HG02798 (cell line): ENCODE measurements around the gene METTL22.

ENCODE experiments used
- ATAC-seq: cut with Tn5 transposase; IDR thresholded peaks from one replicate; pipeline ENCODE4 v1.9.1; 2021; ENCODE audit warnings: mild to moderate bottlenecking; ENCODE audit not compliant: unreplicated experiment, poor library complexity

The METTL22 gene

GRCh38 chr16:8591451-8591850 lies 30.0 kb upstream of the METTL22 start:
- ATAC-seq: no peak

- ATAC-seq: no peak
Measured at GRCh38 chr16:8594149-8594666, 27.3 kb upstream of the METTL22 start.

DNA sequence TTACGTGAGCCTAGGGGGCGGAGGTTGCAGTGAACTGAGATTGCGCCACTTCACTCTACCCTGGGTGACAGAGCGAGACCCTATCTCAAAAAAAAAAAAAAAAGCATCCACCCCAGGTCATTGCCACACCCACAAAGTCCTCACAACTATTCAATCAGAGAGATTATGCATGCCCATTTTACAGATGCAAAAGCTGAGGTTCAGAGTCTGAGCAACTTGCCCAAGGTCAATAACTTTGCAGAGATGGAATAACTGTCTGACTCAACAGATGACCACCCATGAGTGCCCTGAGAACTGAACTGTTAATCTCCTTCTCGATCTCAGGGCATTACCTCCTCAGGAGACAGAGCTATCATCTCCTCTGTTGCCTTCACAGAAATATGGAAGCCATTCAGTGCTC lies 25.7 kb upstream of the METTL22 start:
- ATAC-seq: no peak

GRCh38 chr16:8596581-8596980 lies 24.9 kb upstream of the METTL22 start:
- ATAC-seq: no peak

GRCh38 chr16:8600144-8600775 lies 21.2 kb upstream of the METTL22 start:
- ATAC-seq: no peak

DNA sequence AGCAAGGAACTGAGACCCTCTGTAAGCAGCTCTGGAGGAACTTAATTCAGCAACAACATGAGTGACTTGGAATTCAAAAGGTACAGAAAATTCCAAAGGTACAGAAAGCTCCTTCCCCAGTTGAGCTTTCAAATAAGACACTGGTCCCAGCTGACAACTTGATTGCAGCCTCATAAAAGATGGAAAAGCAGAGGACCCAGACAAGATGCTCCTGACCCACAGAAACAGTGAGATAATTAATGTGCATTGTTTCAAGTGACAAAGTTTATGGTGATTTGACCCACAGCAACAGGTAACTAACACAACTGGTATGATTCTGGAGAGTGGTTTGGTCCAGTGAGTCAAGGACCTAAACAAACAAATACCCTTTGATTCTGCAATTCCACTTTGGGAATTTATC lies 15.9 kb upstream of the METTL22 start:
- no peak for ATAC-seq

DNA sequence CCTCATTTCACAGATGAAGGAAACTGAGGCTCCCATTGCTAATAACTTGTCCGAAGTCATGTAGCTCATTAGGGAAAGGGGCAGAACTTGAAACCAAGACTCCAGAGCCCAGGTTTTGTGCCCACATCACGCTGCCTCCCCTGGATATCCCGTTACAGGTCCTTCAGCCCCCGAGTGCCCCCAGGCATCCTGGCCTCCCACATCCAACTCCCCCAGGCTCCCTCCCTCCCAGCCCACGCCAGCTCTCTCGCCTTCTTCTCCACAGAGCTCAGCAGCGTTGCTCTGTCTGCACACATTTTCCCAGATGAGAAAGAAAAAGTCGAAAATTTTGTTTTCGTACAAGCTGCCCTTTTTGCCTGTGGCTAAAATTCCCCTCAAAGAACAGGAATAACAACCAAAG lies 14.3 kb upstream of the METTL22 start:
- ATAC-seq: no peak

- ATAC-seq: no peak
Measured at GRCh38 chr16:8611122-8611521, 10.4 kb upstream of the METTL22 start.

- no peak for ATAC-seq
Measured at GRCh38 chr16:8611886-8612600, 9.5 kb upstream of the METTL22 start.

DNA sequence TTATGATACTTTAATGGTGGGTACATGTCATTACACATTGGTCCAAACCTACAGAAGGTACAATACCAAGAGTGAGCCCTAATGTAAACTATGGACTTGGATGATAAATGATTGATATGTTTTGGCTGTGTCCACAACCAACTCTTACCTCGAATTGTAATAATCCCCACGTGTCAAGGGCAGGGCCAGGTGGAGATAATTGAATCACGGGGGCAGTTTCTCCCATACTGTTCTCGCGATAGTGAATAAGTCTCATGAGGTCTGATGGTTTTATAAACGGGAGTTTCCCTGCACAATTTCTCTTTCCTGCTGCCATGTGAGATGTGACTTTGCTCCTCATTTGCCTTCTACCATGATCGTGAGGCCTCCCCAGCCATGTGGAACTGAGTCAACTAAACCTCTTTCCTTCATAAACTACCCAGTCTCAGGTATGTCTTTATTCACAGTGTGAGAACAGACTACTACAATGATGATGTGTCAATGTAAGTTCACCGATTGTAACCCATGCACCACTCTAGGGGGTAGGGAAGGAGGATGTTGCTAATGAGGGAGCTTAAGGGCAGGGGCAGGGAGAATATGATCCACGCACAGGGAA lies 7.0 kb upstream of the METTL22 start:
- ATAC-seq: no peak

DNA sequence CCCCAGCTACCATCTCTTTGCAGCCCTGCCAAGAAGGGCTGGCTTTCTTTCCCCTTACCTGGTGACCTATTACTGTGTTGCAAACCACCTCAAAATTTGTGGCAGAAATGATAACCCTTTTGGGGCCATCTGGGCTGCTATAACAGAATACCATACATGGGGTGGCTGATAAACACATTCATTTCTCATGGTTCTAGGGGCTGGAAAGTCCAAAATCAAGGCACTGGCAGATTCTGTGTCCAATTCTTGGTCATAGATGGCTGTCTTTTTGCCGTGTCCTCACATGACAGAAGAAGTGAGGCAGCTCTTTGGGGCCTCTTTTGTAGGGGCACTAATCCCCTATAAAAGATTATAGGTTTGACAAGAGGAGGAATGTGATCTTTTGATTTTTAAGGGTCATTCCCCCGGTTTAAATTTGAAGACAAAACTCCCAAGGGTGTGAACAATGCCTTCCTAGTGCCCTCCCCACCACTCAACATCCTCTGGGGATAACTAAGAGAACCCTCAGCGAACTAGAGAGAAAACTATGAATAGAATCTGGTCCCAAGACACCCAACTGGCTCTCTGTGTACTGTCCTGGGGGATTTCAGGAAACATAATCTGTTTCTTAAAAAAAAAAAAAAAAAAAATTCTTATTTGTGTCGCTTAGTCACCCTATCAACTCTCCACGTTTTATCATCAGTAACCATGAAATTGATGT lies 1.7 kb upstream of the METTL22 start:
- no peak for ATAC-seq

GRCh38 chr16:8620535-8620934 lies 963 bp upstream of the METTL22 start:
- no peak for ATAC-seq

- no peak for ATAC-seq
Measured at GRCh38 chr16:8621222-8621571, 301 bp upstream of the METTL22 start.

- no peak for ATAC-seq
Measured at GRCh38 chr16:8622315-8622656, 788 bp downstream of the METTL22 start.

DNA sequence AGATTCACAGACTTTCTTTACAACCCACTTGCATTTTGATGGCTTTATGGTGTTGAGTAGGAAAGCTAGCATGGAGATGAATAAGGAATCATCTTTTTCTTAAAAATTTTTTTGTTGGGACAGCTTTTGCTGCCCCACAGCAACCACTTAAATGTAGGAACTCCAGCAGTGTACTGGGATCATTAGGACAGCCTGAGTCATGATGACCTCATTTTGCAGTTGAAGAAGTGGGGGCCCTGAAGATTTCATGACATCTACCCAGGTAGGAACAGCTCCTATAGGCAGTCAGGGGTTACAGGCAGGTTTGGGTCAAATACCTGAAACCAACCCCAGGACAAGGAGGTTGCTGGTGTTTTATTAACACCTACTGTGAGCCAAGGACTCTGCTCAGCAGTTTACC lies 2.1 kb downstream of the METTL22 start:
- no peak for ATAC-seq

GRCh38 chr16:8625491-8626087 lies 4.1 kb downstream of the METTL22 start:
- ATAC-seq: no peak

- ATAC-seq: no peak
Measured at GRCh38 chr16:8626946-8627345, 5.4 kb downstream of the METTL22 start.

DNA sequence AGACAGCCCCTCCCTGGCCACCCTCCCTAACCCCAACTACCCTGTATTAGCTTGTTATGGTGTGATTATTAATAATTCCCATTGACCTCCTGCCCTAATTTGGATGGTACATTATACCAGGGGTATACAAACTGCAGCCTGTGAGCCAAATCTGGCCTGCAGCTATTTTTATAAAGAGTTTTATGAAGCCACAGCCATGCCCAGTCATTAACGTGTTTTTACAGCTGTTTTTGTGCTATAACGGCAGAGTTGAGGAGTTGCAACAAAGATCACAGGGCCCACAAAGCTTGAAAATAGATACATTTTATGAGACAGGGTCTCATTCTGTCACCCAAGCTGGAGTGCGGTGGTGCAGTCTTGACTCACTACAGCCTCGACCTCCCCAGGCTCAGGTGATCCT lies 6.0 kb downstream of the METTL22 start:
- no peak for ATAC-seq

GRCh38 chr16:8628981-8629725 lies 7.7 kb downstream of the METTL22 start:
- ATAC-seq: no peak

GRCh38 chr16:8630255-8630953 lies 8.9 kb downstream of the METTL22 start:
- no peak for ATAC-seq
